IgD-negative memory B cell (primary cell): ENCODE results near the gene DGKZ. TPM values are rescaled to one million over a fixed set of nuclear protein-coding genes. Genes with fewer than 3 reads are reported as not detected.

Source experiments
- H3K27ac Mint-ChIP-seq, 3 donors: one replicate each; pipeline ENCODE4 v1.8.0; 2020 to 2022; ENCODE audit warnings: mild to moderate bottlenecking in 3 of 3, mixed read lengths in 3 of 3, moderate library complexity in 1 of 3
- H3K27me3 Mint-ChIP-seq: one replicate; pipeline ENCODE4 v1.8.0; 2021; ENCODE audit warnings: mixed read lengths
- H3K36me3 Mint-ChIP-seq: one replicate; pipeline ENCODE4 v1.8.0; 2020; ENCODE audit warnings: mild to moderate bottlenecking, mixed read lengths
- H3K4me1 Mint-ChIP-seq, 3 donors: one replicate each; pipeline ENCODE4 v1.8.0; 2020 to 2022; ENCODE audit warnings: mixed read lengths in 3 of 3, mild to moderate bottlenecking in 1 of 3
- H3K4me3 Mint-ChIP-seq, 4 donors: one replicate each; pipeline ENCODE4 v1.8.0; 2020 to 2022; ENCODE audit warnings: mild to moderate bottlenecking in 4 of 4, mixed read lengths in 4 of 4, moderate library complexity in 3 of 4
- H3K9me3 Mint-ChIP-seq, 3 donors: one replicate each; pipeline ENCODE4 v1.8.0; 2020 to 2021; ENCODE audit warnings: mixed read lengths in 3 of 3, mild to moderate bottlenecking in 1 of 3
- polyA plus RNA-seq: library from polyadenylated mRNA; unstranded; fragments of 300-500 nt; fragmentation: Illumina TruSeq; gene quantifications from one replicate; pipeline ENCODE4 v1.2.3, GENCODE V29; 2021

DGKZ gene
- polyA plus RNA-seq, 1 donor from 2014 or later: 9.0 TPM

GRCh38 chr11:46334211-46334610 lies 13.1 kb upstream of the DGKZ start:
- no peak overlapping the region for H3K27ac Mint-ChIP-seq
- no peaks in the 10 kb centered on the region for H3K36me3 Mint-ChIP-seq
- H3K4me3 Mint-ChIP-seq: peak overlapping the region in 1 of 4 donors; percentile 85
- H3K4me1 Mint-ChIP-seq: peaks cover 0 to 2% (median 0%) of the 10 kb centered on the region in 3 donors
- peaks cover 56% of the 10 kb centered on the region for H3K27me3 Mint-ChIP-seq
- peaks cover 0 to 5% (median 0%) of the 10 kb centered on the region in 3 donors for H3K9me3 Mint-ChIP-seq

GRCh38 chr11:46335271-46335670 lies 12.0 kb upstream of the DGKZ start:
- Mint-ChIP-seq H3K27ac (no peak overlapping the region), H3K4me3 (no peak overlapping the region), H3K4me1 (peaks cover 0 to 2% (median 0%) of the 10 kb centered on the region in 3 donors), H3K9me3 (peaks cover 0 to 2% (median 0%) of the 10 kb centered on the region in 3 donors), H3K27me3 (peaks cover 50% of the 10 kb centered on the region), H3K36me3 (no peaks in the 10 kb centered on the region)

GRCh38 chr11:46335890-46336562 lies 11.2 kb upstream of the DGKZ start:
- Mint-ChIP-seq H3K27ac (no peak overlapping the region), H3K36me3 (no peaks in the 10 kb centered on the region), H3K4me3 (no peak overlapping the region), H3K4me1 (peaks cover 0 to 2% (median 0%) of the 10 kb centered on the region in 3 donors), H3K9me3 (peaks cover 0 to 2% (median 0%) of the 10 kb centered on the region in 3 donors), H3K27me3 (peaks cover 45% of the 10 kb centered on the region)

GRCh38 chr11:46336563-46337180 lies 10.6 kb upstream of the DGKZ start:
- H3K9me3 Mint-ChIP-seq: peaks cover 0 to 2% (median 0%) of the 10 kb centered on the region in 3 donors
- H3K36me3 Mint-ChIP-seq: no peaks in the 10 kb centered on the region
- H3K27ac Mint-ChIP-seq: no peak overlapping the region
- peaks cover 0 to 2% (median 0%) of the 10 kb centered on the region in 3 donors for H3K4me1 Mint-ChIP-seq
- H3K27me3 Mint-ChIP-seq: peaks cover 40% of the 10 kb centered on the region
- H3K4me3 Mint-ChIP-seq: no peak overlapping the region

GRCh38 chr11:46337626-46338345 lies 9.5 kb upstream of the DGKZ start:
- no peaks in the 10 kb centered on the region for H3K36me3 Mint-ChIP-seq
- peaks cover 36% of the 10 kb centered on the region for H3K27me3 Mint-ChIP-seq
- no peak overlapping the region for H3K4me3 Mint-ChIP-seq
- no peaks in the 10 kb centered on the region for H3K9me3 Mint-ChIP-seq
- no peak overlapping the region for H3K27ac Mint-ChIP-seq
- peaks cover 0 to 2% (median 0%) of the 10 kb centered on the region in 3 donors for H3K4me1 Mint-ChIP-seq

- Mint-ChIP-seq H3K4me1 (no peaks in the 10 kb centered on the region), H3K4me3 (no peak overlapping the region), H3K27me3 (peaks cover 33% of the 10 kb centered on the region), H3K27ac (no peak overlapping the region), H3K9me3 (no peaks in the 10 kb centered on the region), H3K36me3 (no peaks in the 10 kb centered on the region)
Observed at GRCh38 chr11:46338636-46338987, 8.7 kb upstream of the DGKZ start.

GRCh38 chr11:46338988-46339666 lies 8.1 kb upstream of the DGKZ start:
- no peaks in the 10 kb centered on the region for H3K9me3 Mint-ChIP-seq
- H3K36me3 Mint-ChIP-seq: no peaks in the 10 kb centered on the region
- no peak overlapping the region for H3K27ac Mint-ChIP-seq
- peaks cover 29% of the 10 kb centered on the region for H3K27me3 Mint-ChIP-seq
- no peaks in the 10 kb centered on the region for H3K4me1 Mint-ChIP-seq
- no peak overlapping the region for H3K4me3 Mint-ChIP-seq

- H3K36me3 Mint-ChIP-seq: no peaks in the 10 kb centered on the region
Observed at GRCh38 chr11:46339816-46340215, 7.4 kb upstream of the DGKZ start.

GRCh38 chr11:46341454-46341853 lies 5.8 kb upstream of the DGKZ start:
- no peaks in the 10 kb centered on the region for H3K36me3 Mint-ChIP-seq
- H3K9me3 Mint-ChIP-seq: no peaks in the 10 kb centered on the region
- H3K27me3 Mint-ChIP-seq: peaks cover 21% of the 10 kb centered on the region
- peak overlapping the region in 1 of 3 donors; percentile 16 for H3K27ac Mint-ChIP-seq
- H3K4me1 Mint-ChIP-seq: peaks cover 14 to 17% (median 14%) of the 10 kb centered on the region in 3 donors
- peak overlapping the region in 1 of 4 donors; percentile 24 for H3K4me3 Mint-ChIP-seq

More at GRCh38 chr11:46339816-46340215, 7.4 kb upstream of the DGKZ start:
- H3K27me3 Mint-ChIP-seq: peaks cover 24% of the 10 kb centered on the region
- H3K4me3 Mint-ChIP-seq: peak overlapping the region in 1 of 4 donors; percentile 36
- H3K27ac Mint-ChIP-seq: no peak overlapping the region
- H3K4me1 Mint-ChIP-seq: peaks cover 0 to 2% (median 2%) of the 10 kb centered on the region in 3 donors
- no peaks in the 10 kb centered on the region for H3K9me3 Mint-ChIP-seq

GRCh38 chr11:46342239-46342638 lies 5.0 kb upstream of the DGKZ start:
- H3K4me3 Mint-ChIP-seq: no peak overlapping the region
- no peak overlapping the region for H3K27ac Mint-ChIP-seq
- H3K27me3 Mint-ChIP-seq: peaks cover 21% of the 10 kb centered on the region
- no peaks in the 10 kb centered on the region for H3K36me3 Mint-ChIP-seq
- H3K4me1 Mint-ChIP-seq: peaks cover 19 to 22% (median 19%) of the 10 kb centered on the region in 3 donors
- no peaks in the 10 kb centered on the region for H3K9me3 Mint-ChIP-seq

- H3K27me3 Mint-ChIP-seq: peaks cover 15% of the 10 kb centered on the region
- H3K4me1 Mint-ChIP-seq: peaks cover 19 to 26% (median 22%) of the 10 kb centered on the region in 3 donors
- peak overlapping the region in 1 of 3 donors; percentile 86 for H3K27ac Mint-ChIP-seq
- H3K36me3 Mint-ChIP-seq: no peaks in the 10 kb centered on the region
- no peaks in the 10 kb centered on the region for H3K9me3 Mint-ChIP-seq
- peak overlapping the region in 2 of 4 donors; percentile 6 to 82 for H3K4me3 Mint-ChIP-seq
Observed at GRCh38 chr11:46343520-46343919, 3.7 kb upstream of the DGKZ start.

GRCh38 chr11:46345131-46345597 lies 2.1 kb upstream of the DGKZ start:
- Mint-ChIP-seq H3K27me3 (peaks cover 10% of the 10 kb centered on the region), H3K4me3 (peak overlapping the region; percentile 14 to 93 (median 79)), H3K4me1 (peaks cover 28 to 39% (median 31%) of the 10 kb centered on the region in 3 donors), H3K36me3 (no peaks in the 10 kb centered on the region), H3K27ac (peak overlapping the region; percentile 1 to 75 (median 33)), H3K9me3 (no peaks in the 10 kb centered on the region)

GRCh38 chr11:46345881-46346484 lies 1.3 kb upstream of the DGKZ start:
- Mint-ChIP-seq H3K36me3 (no peaks in the 10 kb centered on the region), H3K27me3 (peaks cover 7% of the 10 kb centered on the region), H3K4me1 (peaks cover 28 to 41% (median 31%) of the 10 kb centered on the region in 3 donors), H3K9me3 (no peaks in the 10 kb centered on the region), H3K4me3 (peak overlapping the region; percentile 14 to 93 (median 80)), H3K27ac (peak overlapping the region; percentile 65 to 86 (median 75))

- peak overlapping the region; percentile 84 to 94 (median 90) for H3K4me3 Mint-ChIP-seq
- H3K4me1 Mint-ChIP-seq: peaks cover 31 to 44% (median 34%) of the 10 kb centered on the region in 3 donors
- H3K27me3 Mint-ChIP-seq: peaks cover 6% of the 10 kb centered on the region
- H3K9me3 Mint-ChIP-seq: no peaks in the 10 kb centered on the region
- no peaks in the 10 kb centered on the region for H3K36me3 Mint-ChIP-seq
- peak overlapping the region in 1 of 3 donors; percentile 81 for H3K27ac Mint-ChIP-seq
Observed at GRCh38 chr11:46347637-46348311, 511 bp downstream of the DGKZ start.
